ENCODE results near the gene GPBAR1. TPM values are rescaled to one million over a fixed set of nuclear protein-coding genes. Genes with fewer than 3 reads are reported as not detected.

Gene GPBAR1
- 0.24 to 0.54 TPM (median 0.40 TPM) in 5 replicates for total RNA-seq (2022; extraction: Qiagen RNA extraction)

GRCh38 chr2:218260742-218261422 lies at the start of gene GPBAR1:
TSS of gene GPBAR1 (plus strand) at chr2:218261015. CDS start at chr2:218262725, 1,710 bp downstream.

GRCh38 chr2:218216674-218217359 lies 44.0 kb upstream of the GPBAR1 start, which contains the start of gene ARPC2:
TSS of gene ARPC2 (plus strand) at chr2:218217189. CDS start at chr2:218217471, 282 bp downstream.

GRCh38 chr2:218269900-218270720 lies 9.3 kb downstream of the GPBAR1 start, which contains the start of the genes AAMP and PNKD:
TSS of gene AAMP (minus strand) at chr2:218270137. CDS start at chr2:218270086, 51 bp downstream.
TSS of gene PNKD (plus strand) at chr2:218270519. CDS start at chr2:218270536, 17 bp downstream.

GRCh38 chr2:218292048-218293014 lies 31.5 kb downstream of the GPBAR1 start, which contains the start of gene TMBIM1:
TSS of gene TMBIM1 (minus strand) at chr2:218292503. CDS start at chr2:218282141, 10,362 bp downstream.

Other genes starting within 250 kb of the GPBAR1 start
- 0.08 TPM in 1 of 5 replicates, not detected in the others for gene RUFY4, start 191.8 kb upstream of the GPBAR1 start, total RNA-seq (2022; extraction: Qiagen RNA extraction)
- gene CXCR2, start 135.0 kb upstream of the GPBAR1 start, total RNA-seq (2022; extraction: Qiagen RNA extraction): 0.05 TPM in 1 of 5 replicates, not detected in the others
- gene CXCR1, start 94.1 kb upstream of the GPBAR1 start, total RNA-seq (2022; extraction: Qiagen RNA extraction): not detected in 5 replicates
- 280 to 299 TPM (median 293 TPM) in 5 replicates for gene ARPC2, start 43.8 kb upstream of the GPBAR1 start, total RNA-seq (2022; extraction: Qiagen RNA extraction)
- gene AAMP, start 9.1 kb downstream of the GPBAR1 start, total RNA-seq (2022; extraction: Qiagen RNA extraction): 126 to 194 TPM (median 130 TPM) in 5 replicates
- 58.2 to 76.9 TPM (median 74.2 TPM) in 5 replicates for gene PNKD, start 9.5 kb downstream of the GPBAR1 start, total RNA-seq (2022; extraction: Qiagen RNA extraction)
- 127 to 142 TPM (median 137 TPM) in 5 replicates for gene TMBIM1, start 31.5 kb downstream of the GPBAR1 start, total RNA-seq (2022; extraction: Qiagen RNA extraction)
- 0.07 to 0.09 TPM (median 0.07 TPM) in 3 of 5 replicates, not detected in the others for gene CATIP, start 95.8 kb downstream of the GPBAR1 start, total RNA-seq (2022; extraction: Qiagen RNA extraction)
- 0.16 to 0.21 TPM (median 0.17 TPM) in 5 replicates for gene SLC11A1, start 121.3 kb downstream of the GPBAR1 start, total RNA-seq (2022; extraction: Qiagen RNA extraction)
- gene CTDSP1, start 138.9 kb downstream of the GPBAR1 start, total RNA-seq (2022; extraction: Qiagen RNA extraction): 63.7 to 77.1 TPM (median 73.8 TPM) in 5 replicates
- gene VIL1, start 158.1 kb downstream of the GPBAR1 start, total RNA-seq (2022; extraction: Qiagen RNA extraction): 0.16 to 0.36 TPM (median 0.28 TPM) in 5 replicates

Measured in A549 treated with AZD2906 at 1 μM for 4 hours (cell line).